Common myeloid progenitor, CD34-positive (primary cell): ENCODE results near the gene TMEM115. TPM values are rescaled to one million over a fixed set of nuclear protein-coding genes. Genes with fewer than 3 reads are reported as not detected.

Source experiments
- CTCF ChIA-PET: fragments of 350-600 bp; sonication (Branson Sonifier 250); formaldehyde crosslinking; loops from one replicate; lab custom pipeline; 2021; ENCODE audit warnings: antibody characterized with exemption; lab: Charles Lee
- POLR2A ChIA-PET: fragments of 350-600 bp; sonication (Branson Sonifier 250); formaldehyde crosslinking; loops from one replicate; lab custom pipeline; 2021; ENCODE audit warnings: antibody characterized with exemption; lab: Charles Lee
- DNase-seq, 3 donors: peaks; one replicate each; pipeline versions ENCODE4 v3.0.0 to v3.0.0-alpha.2; 2013
- H3K27ac ChIP-seq, 2 experiments: 1 replicate in 1 of 2; 2 replicates in 1 of 2; pipeline ENCODE4 v1.7.0; 2013; ENCODE audit warnings: inconsistent platforms in 2 of 2, low read length in 2 of 2, mild to moderate bottlenecking in 2 of 2, low read depth in 1 of 2, moderate library complexity in 1 of 2; ENCODE audit not compliant: severe bottlenecking in 2 of 2, insufficient read depth in 1 of 2, poor library complexity in 1 of 2
- H3K27me3 ChIP-seq, 5 experiments: replicated peaks in 2 of 5; 1 replicate in 3 of 5; 2 replicates in 2 of 5; pipeline versions ENCODE4 v1.6.1 to v1.7.0; 2013; ENCODE audit warnings: low read length in 4 of 5, mild to moderate bottlenecking in 2 of 5, moderate library complexity in 2 of 5, inconsistent platforms in 1 of 5; ENCODE audit not compliant: insufficient read depth in 5 of 5, control insufficient read depth in 4 of 5
- H3K36me3 ChIP-seq, 4 experiments: 1 replicate in 2 of 4; 2 replicates in 2 of 4; pipeline versions ENCODE4 v1.6.1 to v1.7.0; 2013; ENCODE audit warnings: low read length in 3 of 4, control low read depth in 1 of 4, mild to moderate bottlenecking in 1 of 4; ENCODE audit not compliant: control insufficient read depth in 4 of 4, insufficient read depth in 4 of 4
- H3K4me1 ChIP-seq, 4 experiments: 1 replicate in 3 of 4; 2 replicates in 1 of 4; pipeline versions ENCODE4 v1.6.1 to v1.7.1; 2013; ENCODE audit warnings: low read length in 3 of 4, mild to moderate bottlenecking in 3 of 4, control low read depth in 1 of 4, inconsistent platforms in 1 of 4, moderate library complexity in 1 of 4; ENCODE audit not compliant: control insufficient read depth in 4 of 4, insufficient read depth in 4 of 4; ENCODE audit errors: control extremely low read depth in 1 of 4
- H3K4me3 ChIP-seq, 7 experiments: 1 replicate in 4 of 7; 2 replicates in 3 of 7; pipeline versions ENCODE4 v1.5.1 to v1.7.0; 2013; ENCODE audit warnings: mild to moderate bottlenecking in 7 of 7, low read length in 6 of 7, moderate library complexity in 6 of 7, inconsistent platforms in 2 of 7, low read depth in 2 of 7, control low read depth in 1 of 7; ENCODE audit not compliant: insufficient read depth in 4 of 7, control insufficient read depth in 1 of 7; ENCODE audit errors: extremely low read depth in 1 of 7
- H3K9me3 ChIP-seq, 5 experiments: 1 replicate in 4 of 5; 2 replicates in 1 of 5; pipeline versions ENCODE4 v1.6.1 to v1.7.1; 2013; ENCODE audit warnings: low read length in 4 of 5, mild to moderate bottlenecking in 2 of 5, inconsistent platforms in 1 of 5, low read depth in 1 of 5, moderate library complexity in 1 of 5; ENCODE audit not compliant: control insufficient read depth in 4 of 5, insufficient read depth in 2 of 5; ENCODE audit errors: control extremely low read depth in 1 of 5
- WGBS: methylation state at CpG from one replicate; pipeline ENCODE4 v1.1.5; 2013; ENCODE audit not compliant: insufficient coverage; 5-methylcytosine and 5-hydroxymethylcytosine counted together
- polyA plus RNA-seq: library from polyadenylated mRNA; unstranded; fragments of 120-200 nt; gene quantifications from one replicate; pipeline ENCODE4 v1.2.1, GENCODE V29; 2013

Gene TMEM115, protein sequence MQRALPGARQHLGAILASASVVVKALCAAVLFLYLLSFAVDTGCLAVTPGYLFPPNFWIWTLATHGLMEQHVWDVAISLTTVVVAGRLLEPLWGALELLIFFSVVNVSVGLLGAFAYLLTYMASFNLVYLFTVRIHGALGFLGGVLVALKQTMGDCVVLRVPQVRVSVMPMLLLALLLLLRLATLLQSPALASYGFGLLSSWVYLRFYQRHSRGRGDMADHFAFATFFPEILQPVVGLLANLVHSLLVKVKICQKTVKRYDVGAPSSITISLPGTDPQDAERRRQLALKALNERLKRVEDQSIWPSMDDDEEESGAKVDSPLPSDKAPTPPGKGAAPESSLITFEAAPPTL
- polyA plus RNA-seq, result 11.7 TPM

- peak; percentile 97 to 99 (median 98) for DNase-seq
- Histone ChIP-seq H3K27me3 (peaks cover 0 to 3% (median 0%) of the 10 kb centered on the region in 5 experiments), H3K4me3 (peak within 1 kb of the TSS; percentile 52 to 95 (median 83)), H3K27ac (peak within 1 kb of the TSS; percentile 89 to 95), H3K4me1 (peaks cover 11 to 38% (median 36%) of the 10 kb centered on the region in 4 experiments), H3K36me3 (peaks cover 0 to 43% (median 28%) of the 10 kb centered on the region in 4 experiments), H3K9me3 (no peaks in the 10 kb centered on the region)
- ChIA-PET CTCF (interaction anchor here (1.3 kb wide), 1 partner anchor 11 kb away, joined by 4 read pairs; no protein-coding TSS in a partner anchor), POLR2A (interaction anchor here (0.6 to 1.3 kb wide), 2 partner anchors 22 to 124 kb away, joined by 3 to 4 read pairs; no protein-coding TSS in a partner anchor)
- WGBS, result 2% methylated on average over 60 of the region's 64 CpGs
These were observed at the start of gene TMEM115 for GRCh38 chr3:50358911-50359759. Gene TMEM115 (minus strand): TSS chr3:50359521. CDS start chr3:50359063, 458 bp downstream.

DNA sequence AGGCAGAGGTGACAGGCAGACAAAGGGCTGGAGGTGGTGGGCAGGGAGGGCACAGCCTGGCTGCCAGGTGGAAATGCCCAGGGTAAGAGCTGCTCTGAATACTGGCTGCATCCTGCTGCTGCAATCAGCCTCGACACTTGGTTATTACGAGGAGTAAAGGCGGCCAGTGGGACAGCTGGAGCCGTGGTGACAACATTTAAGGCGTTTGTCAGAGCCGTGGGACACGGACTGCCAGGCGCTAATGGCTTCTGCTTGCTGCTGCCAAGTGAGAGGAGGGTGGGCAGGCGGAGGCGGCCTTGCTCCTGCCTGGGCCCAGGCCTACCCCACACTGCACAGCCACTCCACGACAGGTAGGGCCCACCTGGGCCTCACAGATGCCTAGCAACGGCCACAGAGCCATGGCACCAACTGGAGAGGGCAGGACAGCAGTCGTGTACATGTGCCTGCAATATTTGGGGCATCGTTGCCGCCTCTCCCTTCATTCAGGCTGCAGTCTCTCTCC is 49.2 kb upstream of the TMEM115 start:
- CTCF ChIA-PET, result interaction anchor here (0.8 kb wide), 1 partner anchor 129 kb away, joined by 4 read pairs; no protein-coding TSS in a partner anchor
- no peak overlapping the region for H3K4me3 ChIP-seq
- DNase-seq, result peak in 1 of 3 donors; percentile 7
- H3K36me3 ChIP-seq, result no peaks in the 10 kb centered on the region
- POLR2A ChIA-PET, result no interaction called here
- H3K27me3 ChIP-seq, result no peaks in the 10 kb centered on the region
- no peaks in the 10 kb centered on the region for H3K4me1 ChIP-seq
- H3K27ac ChIP-seq, result no peak overlapping the region
- H3K9me3 ChIP-seq, result no peaks in the 10 kb centered on the region
- 89% methylated on average over 15 of the region's 15 CpGs for WGBS

- POLR2A ChIA-PET, result no interaction called here
These were observed 47.2 kb upstream of the TMEM115 start for GRCh38 chr3:50406487-50406886.

GRCh38 chr3:50405249-50405648 is 45.9 kb upstream of the TMEM115 start:
- Histone ChIP-seq H3K36me3 (no peaks in the 10 kb centered on the region), H3K4me1 (no peaks in the 10 kb centered on the region), H3K27me3 (no peaks in the 10 kb centered on the region), H3K9me3 (no peaks in the 10 kb centered on the region), H3K4me3 (no peak overlapping the region), H3K27ac (no peak overlapping the region)
- ChIA-PET POLR2A (no interaction called here), CTCF (interaction anchor here (1.0 to 1.1 kb wide), 2 partner anchors 9 to 31 kb away, joined by 3 read pairs; no protein-coding TSS in a partner anchor)
- WGBS, result 13% methylated on average over 2 of the region's 8 CpGs
- DNase-seq, result peak; percentile 17 to 67 (median 61)

More at GRCh38 chr3:50406487-50406886, 47.2 kb upstream of the TMEM115 start:
- no peaks in the 10 kb centered on the region for H3K9me3 ChIP-seq
- no peak for DNase-seq
- H3K4me1 ChIP-seq, result no peaks in the 10 kb centered on the region
- no peaks in the 10 kb centered on the region for H3K36me3 ChIP-seq
- CTCF ChIA-PET, result interaction anchor here (1.5 kb wide), 1 partner anchor 13 kb away, joined by 3 read pairs; no protein-coding TSS in a partner anchor
- 91% methylated on average over 1 of the region's 1 CpG for WGBS
- no peak overlapping the region for H3K4me3 ChIP-seq
- no peaks in the 10 kb centered on the region for H3K27me3 ChIP-seq
- H3K27ac ChIP-seq, result no peak overlapping the region

DNA sequence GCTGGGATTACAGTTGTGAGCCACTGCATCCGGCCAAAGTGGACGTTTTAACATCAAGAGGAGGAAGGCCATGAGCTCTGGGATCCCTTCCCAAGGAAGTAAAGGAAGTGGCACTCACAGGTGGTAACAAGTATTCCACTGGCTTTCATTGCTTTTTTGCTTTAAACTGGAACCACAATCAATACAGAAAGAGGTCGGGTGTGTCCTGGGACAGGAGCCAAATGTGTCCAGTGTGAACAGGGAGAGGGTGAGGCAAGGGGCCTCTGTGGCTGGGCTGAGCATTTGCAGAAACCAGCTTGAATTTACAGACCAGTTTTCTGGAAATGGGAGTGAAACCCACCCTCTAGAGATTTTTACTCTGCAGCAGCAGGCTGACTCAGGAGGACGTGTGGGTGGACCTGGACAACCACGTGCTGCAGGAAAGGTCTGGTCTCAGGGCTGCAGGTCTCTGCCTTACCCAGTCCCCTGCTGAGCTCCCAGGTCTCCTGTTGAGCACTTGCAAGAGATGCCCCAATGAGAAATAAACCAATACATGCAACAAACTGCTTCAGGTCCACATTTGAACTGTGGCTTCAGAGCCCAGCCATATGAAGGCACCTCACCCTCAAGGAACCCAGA is 42.8 kb upstream of the TMEM115 start:
- 55% methylated on average over 5 of the region's 5 CpGs for WGBS

GRCh38 chr3:50396502-50396901 is 37.2 kb upstream of the TMEM115 start:
- 94% methylated on average over 10 of the region's 10 CpGs for WGBS
- ChIA-PET POLR2A (no interaction called here), CTCF (interaction anchor here (0.9 to 2.2 kb wide), 2 partner anchors 9 to 218 kb away, joined by 3 to 7 read pairs; no protein-coding TSS in a partner anchor)
- no peaks in the 10 kb centered on the region for H3K27me3 ChIP-seq
- no peaks in the 10 kb centered on the region for H3K9me3 ChIP-seq
- peaks cover 0 to 10% (median 0%) of the 10 kb centered on the region in 4 experiments for H3K4me1 ChIP-seq
- no peaks in the 10 kb centered on the region for H3K36me3 ChIP-seq
- DNase-seq, result no peak
- no peak overlapping the region for H3K4me3 ChIP-seq
- no peak overlapping the region for H3K27ac ChIP-seq

More for the DNA sequence above, 42.8 kb upstream of the TMEM115 start:
- ChIA-PET POLR2A (no interaction called here), CTCF (no interaction called here)
- Histone ChIP-seq H3K4me3 (no peak overlapping the region), H3K27ac (no peak overlapping the region), H3K4me1 (no peaks in the 10 kb centered on the region), H3K9me3 (no peaks in the 10 kb centered on the region), H3K27me3 (no peaks in the 10 kb centered on the region), H3K36me3 (no peaks in the 10 kb centered on the region)
- no peak for DNase-seq
